ENCODE measurements around the gene STX10. TPM values are rescaled to one million over a fixed set of nuclear protein-coding genes. Genes with fewer than 3 reads are reported as not detected.

Gene STX10
- total and polyA plus RNA-seq, 9 of the 15 experiments (the other 6 are each of a cell fraction or from before 2014, with no cell fraction given): 0.51 to 66.3 (median 31.0) TPM

- TF ChIP-seq AFF1 (IDR thresholded peaks at IDR 0.05; ENCODE audit: low read depth in 1 of 2, partially characterized antibody in 2 of 2) (peak in 1 of 2 experiments; percentile 86), GTF2A2 (tag; IDR thresholded peaks at IDR 0.05) (no peak), HIVEP1 (CRISPR knock-in tag; IDR thresholded peaks at IDR 0.05) (no peak), POLR2G (IDR thresholded peaks at IDR 0.05; ENCODE audit: low read depth, low read length) (peak; percentile 67), DPF2 (IDR thresholded peaks at IDR 0.05) (peak; percentile 83), RBM15 (IDR thresholded peaks at IDR 0.05; ENCODE audit: insufficient read depth, low read length) (no peak), CXXC5 (CRISPR knock-in tag; IDR thresholded peaks at IDR 0.05) (peak; percentile 31; the same call in 1 of the 2 replicates), TRIM24 (IDR thresholded peaks at IDR 0.05) (no peak), VEZF1 (CRISPR knock-in tag; IDR thresholded peaks at IDR 0.05) (peak; percentile 77)
Measured at GRCh38 chr19:13118424-13119193, 31.6 kb downstream of the STX10 start (continued).

Data from K562 (cell line).